Measurements from ENCODE around the gene CHRNA4.

CHRNA4 gene

GRCh38 chr20:63331741-63332400 lies 29.3 kb downstream of the CHRNA4 start:
- no peak for DNase-seq

- DNase-seq = no peak
Observed at GRCh38 chr20:63330940-63331339, 30.2 kb downstream of the CHRNA4 start.

- DNase-seq = no peak
Observed at GRCh38 chr20:63330084-63330760, 30.9 kb downstream of the CHRNA4 start.

- DNase-seq = no peak
Observed at GRCh38 chr20:63329331-63330083, 31.6 kb downstream of the CHRNA4 start.

GRCh38 chr20:63328718-63329275 lies 32.4 kb downstream of the CHRNA4 start:
- no peak for DNase-seq

GRCh38 chr20:63328026-63328700 lies 33.0 kb downstream of the CHRNA4 start:
- DNase-seq = no peak

GRCh38 chr20:63327231-63327745 lies 33.9 kb downstream of the CHRNA4 start:
- no peak for DNase-seq

- no peak for DNase-seq
Observed at GRCh38 chr20:63326314-63327230, 34.6 kb downstream of the CHRNA4 start.

GRCh38 chr20:63325554-63326313 lies 35.4 kb downstream of the CHRNA4 start:
- DNase-seq = no peak

GRCh38 chr20:63325021-63325471 lies 36.1 kb downstream of the CHRNA4 start:
- no peak for DNase-seq

- no peak for DNase-seq
Observed at GRCh38 chr20:63323357-63323981, 37.7 kb downstream of the CHRNA4 start.

GRCh38 chr20:63322933-63323273 lies 38.2 kb downstream of the CHRNA4 start:
- no peak for DNase-seq

GRCh38 chr20:63322146-63322932 lies 38.8 kb downstream of the CHRNA4 start:
- no peak for DNase-seq

- no peak for DNase-seq
Observed at GRCh38 chr20:63321148-63321831, 39.9 kb downstream of the CHRNA4 start.

GRCh38 chr20:63320616-63321147 lies 40.5 kb downstream of the CHRNA4 start:
- DNase-seq = no peak

GRCh38 chr20:63320041-63320511 lies 41.1 kb downstream of the CHRNA4 start:
- DNase-seq = no peak

- no peak for DNase-seq
Observed at GRCh38 chr20:63319164-63320040, 41.7 kb downstream of the CHRNA4 start.
